WTC11 (cell line): Measurements from ENCODE around the gene COL5A1. TPM values are rescaled to one million over a fixed set of nuclear protein-coding genes. Genes with fewer than 3 reads are reported as not detected.

Source experiments
- ATAC-seq: fragments of 200-7000 bp; cut with Tn5 transposase; 2 replicates; pipeline ENCODE4 v1.10.0; 2021; ENCODE audit warnings: mild to moderate bottlenecking, moderate library complexity
- CTCF ChIA-PET: fragments of 300-600 bp; sonication (Branson Sonifier 250); formaldehyde crosslinking; loops from one replicate; lab custom pipeline; 2021; ENCODE audit warnings: antibody characterized with exemption; lab: Charles Lee
- POLR2A ChIA-PET: fragments of 350-600 bp; sonication (Branson Sonifier 250); formaldehyde crosslinking; loops from one replicate; lab custom pipeline; 2021; ENCODE audit warnings: antibody characterized with exemption; lab: Charles Lee
- DNase-seq: peaks from one replicate; pipeline ENCODE4 v3.0.0; 2021; ENCODE audit warnings: low spot score
- H3K27ac Mint-ChIP-seq: 2 replicates; pipeline ENCODE4 v1.8.0; 2021; ENCODE audit warnings: mixed read lengths
- H3K27me3 Mint-ChIP-seq: 2 replicates; pipeline ENCODE4 v1.8.0; 2021; ENCODE audit warnings: low read depth, mild to moderate bottlenecking, moderate library complexity, mixed read lengths
- H3K36me3 Mint-ChIP-seq: 2 replicates; pipeline ENCODE4 v1.8.0; 2021; ENCODE audit warnings: mixed read lengths
- H3K4me1 Mint-ChIP-seq: 2 replicates; pipeline ENCODE4 v1.8.0; 2022; ENCODE audit warnings: mixed read lengths
- H3K4me3 Mint-ChIP-seq: 2 replicates; pipeline ENCODE4 v1.8.0; 2021; ENCODE audit warnings: mild to moderate bottlenecking, moderate library complexity, mixed read lengths
- H3K9me3 Mint-ChIP-seq: 2 replicates; pipeline ENCODE4 v1.8.0; 2021; ENCODE audit warnings: mixed read lengths
- AR ChIP-seq: fragments of 250-450 bp; sonication (Bioruptor Pico); IDR thresholded peaks from 2 replicates; pipeline ENCODE4 v1.9.0; 2021; ENCODE audit warnings: mild to moderate bottlenecking
- CREB1 ChIP-seq: sonication (generic); formaldehyde crosslinking; IDR thresholded peaks from 2 replicates; pipeline ENCODE4 v1.8.0; 2023; ENCODE audit warnings: mild to moderate bottlenecking, missing genetic modification reagents
- CREM ChIP-seq: sonication (generic); formaldehyde crosslinking; IDR thresholded peaks from 2 replicates; pipeline ENCODE4 v1.8.1; 2022; ENCODE audit warnings: mild to moderate bottlenecking, missing genetic modification reagents, moderate library complexity
- CTCF ChIP-seq: fragments of 200-600 bp; IDR thresholded peaks from 2 replicates; pipeline ENCODE4 v1.8.0; 2022; ENCODE audit warnings: antibody characterized with exemption
- E2F4 ChIP-seq: sonication (generic); formaldehyde crosslinking; IDR thresholded peaks from 2 replicates; pipeline ENCODE4 v1.8.1; 2022; ENCODE audit warnings: low read depth, mild to moderate bottlenecking, moderate library complexity, missing genetic modification reagents, borderline replicate concordance
- ETV6 ChIP-seq: sonication (generic); formaldehyde crosslinking; IDR thresholded peaks from 2 replicates; pipeline ENCODE4 v1.8.1; 2022; ENCODE audit warnings: mild to moderate bottlenecking, missing genetic modification reagents
- NFE2L1 ChIP-seq: sonication (generic); formaldehyde crosslinking; IDR thresholded peaks from 2 replicates; pipeline ENCODE4 v1.8.1; 2023; ENCODE audit warnings: missing genetic modification reagents
- STAT6 ChIP-seq: sonication (generic); formaldehyde crosslinking; conservative IDR thresholded peaks from 2 replicates; pipeline ENCODE4 v1.8.1; 2023; ENCODE audit warnings: mild to moderate bottlenecking, low read depth, missing genetic modification reagents, moderate library complexity
- USF2 ChIP-seq: sonication (generic); formaldehyde crosslinking; IDR thresholded peaks from 2 replicates; pipeline ENCODE4 v1.8.1; 2023; ENCODE audit warnings: mild to moderate bottlenecking, missing genetic modification reagents, moderate library complexity
- ZNF138 ChIP-seq: sonication (generic); formaldehyde crosslinking; conservative IDR thresholded peaks from 2 replicates; pipeline ENCODE4 v1.8.1; 2022; ENCODE audit warnings: mild to moderate bottlenecking, moderate library complexity, missing genetic modification reagents
- ZNF263 ChIP-seq: sonication (generic); formaldehyde crosslinking; IDR thresholded peaks from 2 replicates; pipeline ENCODE4 v1.8.1; 2022; ENCODE audit warnings: low read depth, mild to moderate bottlenecking, moderate library complexity, missing genetic modification reagents
- ZNF281 ChIP-seq: sonication (generic); formaldehyde crosslinking; IDR thresholded peaks from 2 replicates; pipeline ENCODE4 v1.8.0; 2023; ENCODE audit warnings: mild to moderate bottlenecking, missing genetic modification reagents
- total RNA-seq: library from RNA; stranded (reverse); gene quantifications from 3 replicates; pipeline ENCODE4 v1.2.3, GENCODE V29; 2021

The COL5A1 gene
- total RNA-seq, 1 experiment from 2014 or later, result 13.5 TPM

- POLR2A ChIA-PET, result no interaction called here
- CTCF ChIA-PET, result interaction anchor here (0.7 to 2.8 kb wide), 4 partner anchors 11 to 19 kb away, joined by 3 to 8 read pairs (median 3); no protein-coding TSS in a partner anchor
- DNase-seq (no peak), ATAC-seq (no peak)
- H3K27ac Mint-ChIP-seq, result no peak overlapping the region
- H3K9me3 Mint-ChIP-seq, result peaks cover 11% of the 10 kb centered on the region
- peaks cover 9% of the 10 kb centered on the region for H3K4me1 Mint-ChIP-seq
- H3K36me3 Mint-ChIP-seq, result peaks cover 16% of the 10 kb centered on the region
- no peaks in the 10 kb centered on the region; the same call in 1 of the 2 replicates for H3K27me3 Mint-ChIP-seq
- TF ChIP-seq CREM (CRISPR knock-in tag) (no peak), AR (CRISPR knock-in tag) (no peak), ZNF138 (CRISPR knock-in tag) (no peak)
- H3K4me3 Mint-ChIP-seq, result no peak overlapping the region
Measured at GRCh38 chr9:134659688-134660131, 18.1 kb downstream of the COL5A1 start.

- CTCF ChIA-PET, result interaction anchor here (0.7 to 2.8 kb wide), 4 partner anchors 10 to 19 kb away, joined by 3 to 8 read pairs (median 3); no protein-coding TSS in a partner anchor
- no peaks in the 10 kb centered on the region; the same call in 1 of the 2 replicates for H3K27me3 Mint-ChIP-seq
Measured at GRCh38 chr9:134660407-134660806, 18.8 kb downstream of the COL5A1 start.

GRCh38 chr9:134661299-134661698, 19.7 kb downstream of the COL5A1 start:
- Mint-ChIP-seq H3K36me3 (peaks cover 16% of the 10 kb centered on the region), H3K4me3 (no peak overlapping the region), H3K4me1 (peaks cover 9% of the 10 kb centered on the region), H3K9me3 (peaks cover 11% of the 10 kb centered on the region), H3K27me3 (no peaks in the 10 kb centered on the region; the same call in 1 of the 2 replicates), H3K27ac (no peak overlapping the region)
- CTCF ChIA-PET, result interaction anchor here (1.4 to 2.8 kb wide), 3 partner anchors 9 to 19 kb away, joined by 3 to 8 read pairs (median 3); no protein-coding TSS in a partner anchor
- DNase-seq, result no peak
- TF ChIP-seq NFE2L1 (CRISPR knock-in tag) (no peak), USF2 (no peak), CREB1 (no peak), E2F4 (CRISPR knock-in tag) (no peak), ZNF281 (CRISPR knock-in tag) (no peak), ETV6 (CRISPR knock-in tag) (no peak), STAT6 (no peak)
- POLR2A ChIA-PET, result no interaction called here
- ATAC-seq, result no peak

More at GRCh38 chr9:134660407-134660806, 18.8 kb downstream of the COL5A1 start:
- H3K9me3 Mint-ChIP-seq, result peaks cover 11% of the 10 kb centered on the region
- DNase-seq (no peak), ATAC-seq (no peak)
- H3K36me3 Mint-ChIP-seq, result peaks cover 16% of the 10 kb centered on the region
- no peak overlapping the region for H3K4me3 Mint-ChIP-seq
- H3K4me1 Mint-ChIP-seq, result peaks cover 9% of the 10 kb centered on the region
- TF ChIP-seq ZNF263 (CRISPR knock-in tag), result no peak
- TF ChIP-seq CTCF, result peak; percentile 70
- POLR2A ChIA-PET, result no interaction called here
- H3K27ac Mint-ChIP-seq, result no peak overlapping the region
